Karpas-422 (cell line): ENCODE results near the gene SPEF2. TPM values are rescaled to one million over a fixed set of nuclear protein-coding genes. Genes with fewer than 3 reads are reported as not detected.

Source experiments
- DNase-seq: peaks from one replicate; pipeline ENCODE4 v3.0.0-alpha.2; 2015
- H2AFZ ChIP-seq: fragments of 200-600 bp; sonication (generic); 2 replicates; pipeline ENCODE4 v1.6.1; 2014; ENCODE audit warnings: antibody characterized with exemption, low read length, mixed read lengths
- H3K27ac ChIP-seq: fragments of 200-600 bp; sonication (generic); 2 replicates; pipeline ENCODE4 v1.5.1; 2014; ENCODE audit warnings: mild to moderate bottlenecking, low read length, moderate library complexity
- H3K27me3 ChIP-seq: fragments of 200-600 bp; sonication (generic); 2 replicates; pipeline ENCODE4 v1.6.1; 2014; ENCODE audit warnings: low read length, mixed read lengths
- H3K36me3 ChIP-seq: fragments of 200-600 bp; sonication (generic); 2 replicates; pipeline ENCODE4 v1.6.1; 2014; ENCODE audit warnings: low read length, mixed read lengths; ENCODE audit not compliant: insufficient read depth
- H3K4me1 ChIP-seq: fragments of 200-600 bp; sonication (generic); 2 replicates; pipeline ENCODE4 v1.6.1; 2014; ENCODE audit warnings: mild to moderate bottlenecking, low read length, mixed read lengths
- H3K4me2 ChIP-seq: fragments of 200-600 bp; sonication (generic); 2 replicates; pipeline ENCODE4 v1.6.1; 2014; ENCODE audit warnings: low read length, low read depth, mild to moderate bottlenecking; ENCODE audit not compliant: poor library complexity, severe bottlenecking
- H3K4me3 ChIP-seq: fragments of 200-600 bp; sonication (generic); 2 replicates; pipeline ENCODE4 v1.5.1; 2014; ENCODE audit warnings: mild to moderate bottlenecking, antibody characterized with exemption, low read length, mixed read lengths
- H3K79me2 ChIP-seq: fragments of 200-600 bp; sonication (generic); 2 replicates; pipeline ENCODE4 v1.6.1; 2014; ENCODE audit warnings: mild to moderate bottlenecking, low read length, mixed read lengths
- H3K9ac ChIP-seq: fragments of 200-600 bp; sonication (generic); 2 replicates; pipeline ENCODE4 v1.6.0; 2014; ENCODE audit warnings: low read length
- H3K9me2 ChIP-seq: fragments of 200-600 bp; sonication (generic), shearing (Covaris generic); replicated peaks from 2 replicates; pipeline ENCODE4 v1.6.0; 2014; ENCODE audit warnings: mild to moderate bottlenecking, low read length, moderate library complexity; ENCODE audit not compliant: insufficient read depth
- H3K9me3 ChIP-seq: fragments of 300-700, 200-600 bp; sonication (generic); 2 replicates; pipeline ENCODE4 v1.6.1; 2014; ENCODE audit warnings: low read length, mixed read lengths
- H4K20me1 ChIP-seq: fragments of 200-600 bp; sonication (generic); 2 replicates; pipeline ENCODE4 v1.6.1; 2014; ENCODE audit warnings: mild to moderate bottlenecking, antibody characterized with exemption, low read length, low read depth; ENCODE audit not compliant: insufficient read depth
- total RNA-seq: library from RNA; depleted of rRNA; stranded (reverse); fragments of >200 nt; shearing (Covaris generic); gene quantifications from 2 replicates; pipeline ENCODE4 v1.2.3, GENCODE V29; 2014; ENCODE audit warnings: low replicate concordance

Gene SPEF2
- total RNA-seq, 1 experiment from 2014 or later, result not detected

- Histone ChIP-seq H3K9ac (no peak overlapping the region), H2AFZ (no peak overlapping the region), H3K79me2 (no peaks in the 10 kb centered on the region), H3K27ac (no peak overlapping the region), H4K20me1 (no peaks in the 10 kb centered on the region), H3K9me3 (no peaks in the 10 kb centered on the region), H3K27me3 (no peaks in the 10 kb centered on the region), H3K4me1 (no peaks in the 10 kb centered on the region), H3K9me2 (no peaks in the 10 kb centered on the region), H3K4me2 (no peak overlapping the region), H3K36me3 (no peaks in the 10 kb centered on the region), H3K4me3 (no peak overlapping the region)
- DNase-seq, result no peak
These were observed 160.7 kb downstream of the SPEF2 start for GRCh38 chr5:35778259-35778769.

- Histone ChIP-seq H3K9me3 (no peaks in the 10 kb centered on the region), H3K4me2 (no peak overlapping the region), H3K4me1 (no peaks in the 10 kb centered on the region), H4K20me1 (no peaks in the 10 kb centered on the region), H3K79me2 (no peaks in the 10 kb centered on the region), H3K9ac (no peak overlapping the region), H3K27ac (no peak overlapping the region), H3K36me3 (no peaks in the 10 kb centered on the region), H2AFZ (no peak overlapping the region), H3K27me3 (no peaks in the 10 kb centered on the region), H3K9me2 (no peaks in the 10 kb centered on the region), H3K4me3 (no peak overlapping the region)
- no peak for DNase-seq
These were observed 162.6 kb downstream of the SPEF2 start for GRCh38 chr5:35780236-35780635.

GRCh38 chr5:35781181-35781790 lies 163.6 kb downstream of the SPEF2 start:
- H3K79me2 ChIP-seq, result no peaks in the 10 kb centered on the region
- H2AFZ ChIP-seq, result no peak overlapping the region
- H3K4me2 ChIP-seq, result no peak overlapping the region
- no peak overlapping the region for H3K9ac ChIP-seq
- no peak overlapping the region for H3K27ac ChIP-seq
- no peak overlapping the region for H3K4me3 ChIP-seq
- no peaks in the 10 kb centered on the region for H3K9me2 ChIP-seq
- no peaks in the 10 kb centered on the region for H3K27me3 ChIP-seq
- H3K9me3 ChIP-seq, result no peaks in the 10 kb centered on the region
- H3K4me1 ChIP-seq, result no peaks in the 10 kb centered on the region
- H4K20me1 ChIP-seq, result no peaks in the 10 kb centered on the region
- no peak for DNase-seq
- H3K36me3 ChIP-seq, result no peaks in the 10 kb centered on the region

- no peaks in the 10 kb centered on the region for H4K20me1 ChIP-seq
- no peaks in the 10 kb centered on the region for H3K9me2 ChIP-seq
- H3K9me3 ChIP-seq, result no peaks in the 10 kb centered on the region
- H3K27ac ChIP-seq, result no peak overlapping the region
- no peak overlapping the region for H2AFZ ChIP-seq
- DNase-seq, result no peak
- H3K79me2 ChIP-seq, result no peaks in the 10 kb centered on the region
- H3K4me1 ChIP-seq, result no peaks in the 10 kb centered on the region
- no peaks in the 10 kb centered on the region for H3K27me3 ChIP-seq
- H3K4me2 ChIP-seq, result no peak overlapping the region
- H3K4me3 ChIP-seq, result no peak overlapping the region
- H3K9ac ChIP-seq, result no peak overlapping the region
- no peaks in the 10 kb centered on the region for H3K36me3 ChIP-seq
These were observed 165.9 kb downstream of the SPEF2 start for GRCh38 chr5:35783551-35783950.

GRCh38 chr5:35785601-35786085 lies 168.0 kb downstream of the SPEF2 start:
- no peaks in the 10 kb centered on the region for H3K9me3 ChIP-seq
- H3K4me2 ChIP-seq, result no peak overlapping the region
- no peaks in the 10 kb centered on the region for H3K36me3 ChIP-seq
- no peaks in the 10 kb centered on the region for H3K79me2 ChIP-seq
- no peaks in the 10 kb centered on the region for H3K27me3 ChIP-seq
- no peaks in the 10 kb centered on the region for H3K4me1 ChIP-seq
- no peak overlapping the region for H2AFZ ChIP-seq
- H3K9ac ChIP-seq, result no peak overlapping the region
- no peaks in the 10 kb centered on the region for H3K9me2 ChIP-seq
- no peak overlapping the region for H3K4me3 ChIP-seq
- no peak for DNase-seq
- no peaks in the 10 kb centered on the region for H4K20me1 ChIP-seq
- H3K27ac ChIP-seq, result no peak overlapping the region

GRCh38 chr5:35788724-35789123 lies 171.1 kb downstream of the SPEF2 start:
- Histone ChIP-seq H3K9me3 (no peaks in the 10 kb centered on the region), H3K9ac (no peak overlapping the region), H3K36me3 (no peaks in the 10 kb centered on the region), H3K79me2 (no peaks in the 10 kb centered on the region), H3K4me2 (no peak overlapping the region), H3K4me1 (no peaks in the 10 kb centered on the region), H4K20me1 (no peaks in the 10 kb centered on the region), H3K27ac (no peak overlapping the region), H2AFZ (no peak overlapping the region), H3K4me3 (no peak overlapping the region), H3K27me3 (no peaks in the 10 kb centered on the region), H3K9me2 (no peaks in the 10 kb centered on the region)
- DNase-seq, result no peak

GRCh38 chr5:35789732-35790456 lies 172.2 kb downstream of the SPEF2 start:
- Histone ChIP-seq H3K4me1 (no peaks in the 10 kb centered on the region), H4K20me1 (no peaks in the 10 kb centered on the region), H2AFZ (no peak overlapping the region), H3K9me3 (no peaks in the 10 kb centered on the region), H3K79me2 (no peaks in the 10 kb centered on the region), H3K9me2 (no peaks in the 10 kb centered on the region), H3K36me3 (no peaks in the 10 kb centered on the region), H3K9ac (no peak overlapping the region), H3K27me3 (no peaks in the 10 kb centered on the region), H3K4me3 (no peak overlapping the region), H3K27ac (no peak overlapping the region), H3K4me2 (no peak overlapping the region)
- no peak for DNase-seq

- H3K4me1 ChIP-seq, result no peaks in the 10 kb centered on the region
These were observed 172.8 kb downstream of the SPEF2 start for GRCh38 chr5:35790457-35790822.

More at GRCh38 chr5:35790457-35790822, 172.8 kb downstream of the SPEF2 start:
- H3K9me2 ChIP-seq, result no peaks in the 10 kb centered on the region
- no peak overlapping the region for H3K9ac ChIP-seq
- no peak overlapping the region for H3K4me3 ChIP-seq
- no peaks in the 10 kb centered on the region for H3K27me3 ChIP-seq
- no peak overlapping the region for H3K27ac ChIP-seq
- H3K9me3 ChIP-seq, result no peaks in the 10 kb centered on the region
- H4K20me1 ChIP-seq, result no peaks in the 10 kb centered on the region
- no peaks in the 10 kb centered on the region for H3K79me2 ChIP-seq
- no peak overlapping the region for H3K4me2 ChIP-seq
- DNase-seq, result no peak
- H2AFZ ChIP-seq, result no peak overlapping the region
- H3K36me3 ChIP-seq, result no peaks in the 10 kb centered on the region
